Embryonic facial prominence (tissue), 1 donor: Measurements from ENCODE around the gene TECR.
"Not testable (repeated sequence)": the region's sequence is repeated elsewhere in the genome, so short reads cannot be mapped to it uniquely, and the experiment has no call there.

Experiments
- DNase-seq: peaks from one replicate; pipeline ENCODE4 v3.0.0-alpha.2; 2016; ENCODE audit errors: extremely low spot score

TECR gene

GRCh38 chr19:14536926-14537692 lies 7.7 kb downstream of the TECR start:
- DNase-seq: peak; percentile 38

- no peak for DNase-seq
Observed at GRCh38 chr19:14540741-14541525, 11.5 kb downstream of the TECR start.

GRCh38 chr19:14541979-14542378 lies 12.6 kb downstream of the TECR start:
- not testable (repeated sequence) for DNase-seq

GRCh38 chr19:14542711-14543328 lies 13.4 kb downstream of the TECR start:
- DNase-seq: no peak

- DNase-seq: no peak
Observed at GRCh38 chr19:14544047-14544446, 14.7 kb downstream of the TECR start.

GRCh38 chr19:14544977-14545715 lies 15.8 kb downstream of the TECR start:
- no peak for DNase-seq

- no peak for DNase-seq
Observed at GRCh38 chr19:14545716-14546082, 16.3 kb downstream of the TECR start.

GRCh38 chr19:14550201-14550754 lies 20.9 kb downstream of the TECR start:
- DNase-seq: no peak

GRCh38 chr19:14551134-14552005 lies 22.0 kb downstream of the TECR start:
- peak; percentile 59 for DNase-seq

GRCh38 chr19:14552006-14552360 lies 22.6 kb downstream of the TECR start:
- not testable (repeated sequence) for DNase-seq

- no peak for DNase-seq
Observed at GRCh38 chr19:14553042-14553938, 23.9 kb downstream of the TECR start.

- DNase-seq: no peak
Observed at GRCh38 chr19:14553939-14554243, 24.5 kb downstream of the TECR start.

- no peak for DNase-seq
Observed at GRCh38 chr19:14554382-14554812, 25.0 kb downstream of the TECR start.

- no peak for DNase-seq
Observed at GRCh38 chr19:14555918-14556661, 26.7 kb downstream of the TECR start.

GRCh38 chr19:14556662-14557188 lies 27.3 kb downstream of the TECR start:
- no peak for DNase-seq

- no peak for DNase-seq
Observed at GRCh38 chr19:14558370-14559066, 29.1 kb downstream of the TECR start.

- DNase-seq: no peak
Observed at GRCh38 chr19:14559916-14560775, 30.8 kb downstream of the TECR start.
